Lung (tissue), 12 donors: ENCODE results near the gene GABRG3. TPM values are rescaled to one million over a fixed set of nuclear protein-coding genes. Genes with fewer than 3 reads are reported as not detected.

Experiments used
- ATAC-seq: fragments of 200-7000 bp; cut with Tn5 transposase; one replicate; pipeline ENCODE4 v1.9.1; 2020; ENCODE audit warnings: moderate number of reproducible peaks; ENCODE audit not compliant: insufficient read depth, low FRiP score
- DNase-seq, 3 donors: peaks; one replicate each; pipeline ENCODE4 v3.0.0-alpha.2; 2013 to 2017
- H3K27ac ChIP-seq, 2 donors: one replicate each; pipeline ENCODE4 v1.5.1; 2013; ENCODE audit warnings: mild to moderate bottlenecking in 2 of 2, moderate library complexity in 2 of 2, control low read depth in 1 of 2, inconsistent platforms in 1 of 2, low read depth in 1 of 2, low read length in 1 of 2
- H3K27me3 ChIP-seq, 3 donors: one replicate each; pipeline ENCODE4 v1.5.1; 2013; ENCODE audit warnings: low read length in 2 of 3; ENCODE audit not compliant: control insufficient read depth in 3 of 3, insufficient read depth in 3 of 3
- H3K36me3 ChIP-seq, 4 donors: one replicate each; pipeline ENCODE4 v1.5.1; 2013; ENCODE audit warnings: low read length in 4 of 4, mild to moderate bottlenecking in 1 of 4, moderate library complexity in 1 of 4; ENCODE audit not compliant: control insufficient read depth in 4 of 4, insufficient read depth in 4 of 4
- H3K4me1 ChIP-seq, 5 donors: one replicate each; pipeline ENCODE4 v1.5.1; 2013; ENCODE audit warnings: low read length in 5 of 5, mild to moderate bottlenecking in 2 of 5, moderate library complexity in 1 of 5; ENCODE audit not compliant: control insufficient read depth in 5 of 5, insufficient read depth in 5 of 5
- H3K4me3 ChIP-seq: one replicate; pipeline ENCODE4 v1.5.1; 2013; ENCODE audit warnings: mild to moderate bottlenecking, control low read depth, moderate library complexity
- H3K9ac ChIP-seq, 2 donors: one replicate each; pipeline ENCODE4 v1.5.1; 2013; ENCODE audit warnings: low read length in 2 of 2, control low read depth in 1 of 2; ENCODE audit not compliant: insufficient read depth in 1 of 2
- H3K9me3 ChIP-seq, 4 donors: one replicate each; pipeline ENCODE4 v1.5.1; 2013; ENCODE audit warnings: low read length in 3 of 4, mild to moderate bottlenecking in 1 of 4, moderate library complexity in 1 of 4; ENCODE audit not compliant: control insufficient read depth in 4 of 4, insufficient read depth in 3 of 4
- WGBS, 2 donors: extraction: QIAGEN DNeasy Blood & Tissue Kit; methylation state at CpG; one replicate each; pipeline ENCODE4 v1.1.7; 2013; 5-methylcytosine and 5-hydroxymethylcytosine counted together
- polyA plus RNA-seq, 2 donors: library from polyadenylated mRNA; stranded (reverse); fragments of 200-250 nt; gene quantifications; one replicate each; pipeline ENCODE4 v1.2.1, GENCODE V29; 2013
- total RNA-seq, 2 donors: library from RNA; depleted of rRNA in 1 of 2; stranded (reverse); fragments of >200 nt in 1 of 2; gene quantifications; one replicate each; pipeline ENCODE4 v1.2.1, GENCODE V29; 2014 to 2021
- TF ChIP-seq, protein P1 (sequence below): IDR thresholded peaks from 2 replicates; pipeline ENCODE4 v1.5.1; 2012; ENCODE audit warnings: mild to moderate bottlenecking; ENCODE audit errors: control extremely low read depth, extremely low read depth
- donor health status: control.
- donor health status: control.
- donor health status: Bipolar disorder and iron deficiency.
- donor health status: healthy.
- donor health status: DM: yes; HTN: yes; CAD: no.

GABRG3 gene
- total and polyA plus RNA-seq, 4 donors, result 16.9 TPM; not detected in 3

DNA sequence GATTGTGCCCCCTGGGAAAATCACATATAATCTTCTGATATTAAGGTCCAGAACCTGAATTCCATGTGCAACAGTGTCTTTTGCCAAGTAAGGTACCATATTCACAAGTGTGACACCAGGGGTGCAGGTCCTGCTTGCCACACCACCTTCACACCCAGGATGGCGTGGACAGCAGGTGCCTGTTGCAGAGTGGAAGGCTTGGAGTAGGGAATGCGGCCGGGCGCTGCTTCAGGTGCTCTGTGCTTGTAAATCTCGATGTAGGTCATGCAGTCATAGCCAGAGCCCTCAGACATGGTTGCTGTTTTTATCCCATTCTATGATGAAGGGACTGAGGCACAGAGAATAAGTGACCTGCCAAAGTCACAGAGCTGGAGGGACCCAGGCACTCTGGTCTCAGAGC is 34.5 kb upstream of the GABRG3 start:
- TF ChIP-seq, protein P1, sequence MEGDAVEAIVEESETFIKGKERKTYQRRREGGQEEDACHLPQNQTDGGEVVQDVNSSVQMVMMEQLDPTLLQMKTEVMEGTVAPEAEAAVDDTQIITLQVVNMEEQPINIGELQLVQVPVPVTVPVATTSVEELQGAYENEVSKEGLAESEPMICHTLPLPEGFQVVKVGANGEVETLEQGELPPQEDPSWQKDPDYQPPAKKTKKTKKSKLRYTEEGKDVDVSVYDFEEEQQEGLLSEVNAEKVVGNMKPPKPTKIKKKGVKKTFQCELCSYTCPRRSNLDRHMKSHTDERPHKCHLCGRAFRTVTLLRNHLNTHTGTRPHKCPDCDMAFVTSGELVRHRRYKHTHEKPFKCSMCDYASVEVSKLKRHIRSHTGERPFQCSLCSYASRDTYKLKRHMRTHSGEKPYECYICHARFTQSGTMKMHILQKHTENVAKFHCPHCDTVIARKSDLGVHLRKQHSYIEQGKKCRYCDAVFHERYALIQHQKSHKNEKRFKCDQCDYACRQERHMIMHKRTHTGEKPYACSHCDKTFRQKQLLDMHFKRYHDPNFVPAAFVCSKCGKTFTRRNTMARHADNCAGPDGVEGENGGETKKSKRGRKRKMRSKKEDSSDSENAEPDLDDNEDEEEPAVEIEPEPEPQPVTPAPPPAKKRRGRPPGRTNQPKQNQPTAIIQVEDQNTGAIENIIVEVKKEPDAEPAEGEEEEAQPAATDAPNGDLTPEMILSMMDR, result no peak
- Histone ChIP-seq H3K4me1 (no peaks in the 10 kb centered on the region), H3K27ac (no peak overlapping the region), H3K36me3 (no peaks in the 10 kb centered on the region), H3K9me3 (peaks cover 0 to 3% (median 0%) of the 10 kb centered on the region in 4 donors), H3K4me3 (no peak overlapping the region), H3K9ac (no peak overlapping the region), H3K27me3 (no peaks in the 10 kb centered on the region)
- DNase-seq (no peak), ATAC-seq (no peak)
- WGBS, 2 donors, result 86 to 88% methylated on average over 5 of the region's 5 CpGs

DNA sequence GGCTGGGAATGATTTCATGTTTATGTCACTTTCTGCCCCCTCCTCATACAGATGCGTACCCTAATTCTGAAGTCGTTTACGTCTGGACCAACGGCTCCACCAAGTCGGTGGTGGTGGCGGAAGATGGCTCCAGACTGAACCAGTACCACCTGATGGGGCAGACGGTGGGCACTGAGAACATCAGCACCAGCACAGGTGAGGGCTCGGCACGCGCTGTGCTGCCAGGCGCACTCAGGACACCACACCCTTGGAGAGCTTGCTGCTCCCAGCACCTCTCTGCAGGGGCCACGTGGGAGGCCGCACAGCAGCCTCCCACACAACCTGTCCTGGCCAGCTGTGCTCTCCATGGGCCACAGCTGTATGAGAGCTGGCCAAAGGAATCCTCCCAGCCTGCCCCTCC is 33.8 kb upstream of the GABRG3 start:
- DNase-seq (no peak), ATAC-seq (no peak)
- 88 to 90% methylated on average over 13 of the region's 13 CpGs for WGBS, 2 donors
- Histone ChIP-seq H3K9me3 (peaks cover 0 to 3% (median 0%) of the 10 kb centered on the region in 4 donors), H3K4me3 (no peak overlapping the region), H3K4me1 (no peaks in the 10 kb centered on the region), H3K27ac (no peak overlapping the region), H3K36me3 (no peaks in the 10 kb centered on the region), H3K9ac (no peak overlapping the region), H3K27me3 (no peaks in the 10 kb centered on the region)
- TF ChIP-seq, protein P1, result no peak

DNA sequence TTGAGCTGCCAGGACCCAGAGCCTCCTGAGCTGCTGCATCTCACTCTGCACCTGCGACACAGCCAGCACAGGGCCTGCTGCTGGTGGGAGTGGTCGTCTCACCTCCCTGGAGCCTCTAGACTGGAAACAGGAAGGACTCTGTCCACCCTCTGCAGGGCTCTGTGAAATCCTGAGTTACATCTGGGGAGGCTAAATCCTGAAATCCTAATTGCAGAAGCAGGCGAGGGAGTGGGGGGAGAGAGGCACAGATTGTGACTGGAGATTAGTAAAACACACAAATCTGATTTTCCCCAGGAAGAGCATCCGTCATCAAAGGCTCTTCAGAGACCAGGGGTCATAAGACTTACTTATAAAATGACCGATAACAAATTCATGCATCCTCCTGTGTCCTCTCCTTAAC is 31.6 kb upstream of the GABRG3 start:
- ATAC-seq, result no peak
- H3K27me3 ChIP-seq, result no peaks in the 10 kb centered on the region

More for the DNA sequence above, 31.6 kb upstream of the GABRG3 start:
- no peak for DNase-seq
- TF ChIP-seq, protein P1, result no peak
- no peak overlapping the region for H3K27ac ChIP-seq
- peaks cover 0 to 3% (median 0%) of the 10 kb centered on the region in 4 donors for H3K9me3 ChIP-seq
- H3K9ac ChIP-seq, result no peak overlapping the region
- H3K36me3 ChIP-seq, result no peaks in the 10 kb centered on the region
- WGBS, 2 donors, result 61 to 65% methylated on average over 5 of the region's 5 CpGs
- no peaks in the 10 kb centered on the region for H3K4me1 ChIP-seq
- H3K4me3 ChIP-seq, result no peak overlapping the region
